ENCODE data around the gene RTP4. TPM values are rescaled to one million over a fixed set of nuclear protein-coding genes. Genes with fewer than 3 reads are reported as not detected.

The RTP4 gene
- total and polyA plus RNA-seq, 5 donors from 2014 or later = 4.6 to 27.7 (median 17.8) TPM

GRCh38 chr3:187327845-187328244 lies 40.3 kb upstream of the RTP4 start:
- peaks cover 0 to 1% (median 0%) of the 10 kb centered on the region in 7 donors for H3K9me3 Mint-ChIP-seq
- no peaks in the 10 kb centered on the region for H3K4me1 Mint-ChIP-seq
- Histone ChIP-seq H3K4me3 (ENCODE audit: low read depth, low read length) (no peak overlapping the region), H3K27ac (ENCODE audit: insufficient read depth, low read length, poor library complexity, severe bottlenecking) (no peak overlapping the region), H3K27me3 (ENCODE audit: control insufficient read depth, insufficient read depth, low read length) (peaks cover 29% of the 10 kb centered on the region), H3K9me3 (ENCODE audit: control insufficient read depth in 2 of 2, low read length in 2 of 2) (no peaks in the 10 kb centered on the region), H3K4me1 (ENCODE audit: control insufficient read depth, insufficient read depth, low read length, poor library complexity, severe bottlenecking) (no peaks in the 10 kb centered on the region), H3K36me3 (ENCODE audit: control insufficient read depth, insufficient read depth, low read length) (no peaks in the 10 kb centered on the region)
- ATAC-seq (ENCODE audit: low read depth in 2 of 2) (no peak), DNase-seq (no peak)
- no peak overlapping the region for H3K27ac Mint-ChIP-seq
- H3K27me3 Mint-ChIP-seq = peaks cover 12% of the 10 kb centered on the region
- H3K36me3 Mint-ChIP-seq = no peaks in the 10 kb centered on the region
- no peak overlapping the region for H3K4me3 Mint-ChIP-seq

GRCh38 chr3:187328691-187329090 lies 39.5 kb upstream of the RTP4 start:
- H3K9me3 ChIP-seq (ENCODE audit: control insufficient read depth in 2 of 2, low read length in 2 of 2) = no peaks in the 10 kb centered on the region
- no peaks in the 10 kb centered on the region for H3K4me1 Mint-ChIP-seq
- H3K27ac Mint-ChIP-seq = no peak overlapping the region
- peaks cover 29% of the 10 kb centered on the region for H3K27me3 ChIP-seq (ENCODE audit: control insufficient read depth, insufficient read depth, low read length)
- DNase-seq (no peak), ATAC-seq (ENCODE audit: low read depth in 2 of 2) (no peak)
- H3K4me3 ChIP-seq (ENCODE audit: low read depth, low read length) = no peak overlapping the region
- H3K4me1 ChIP-seq (ENCODE audit: control insufficient read depth, insufficient read depth, low read length, poor library complexity, severe bottlenecking) = no peaks in the 10 kb centered on the region
- H3K9me3 Mint-ChIP-seq = peaks cover 0 to 1% (median 0%) of the 10 kb centered on the region in 7 donors
- H3K36me3 Mint-ChIP-seq = no peaks in the 10 kb centered on the region
- H3K4me3 Mint-ChIP-seq = no peak overlapping the region
- H3K27ac ChIP-seq (ENCODE audit: insufficient read depth, low read length, poor library complexity, severe bottlenecking) = no peak overlapping the region
- H3K36me3 ChIP-seq (ENCODE audit: control insufficient read depth, insufficient read depth, low read length) = no peaks in the 10 kb centered on the region
- peaks cover 12% of the 10 kb centered on the region for H3K27me3 Mint-ChIP-seq

DNA sequence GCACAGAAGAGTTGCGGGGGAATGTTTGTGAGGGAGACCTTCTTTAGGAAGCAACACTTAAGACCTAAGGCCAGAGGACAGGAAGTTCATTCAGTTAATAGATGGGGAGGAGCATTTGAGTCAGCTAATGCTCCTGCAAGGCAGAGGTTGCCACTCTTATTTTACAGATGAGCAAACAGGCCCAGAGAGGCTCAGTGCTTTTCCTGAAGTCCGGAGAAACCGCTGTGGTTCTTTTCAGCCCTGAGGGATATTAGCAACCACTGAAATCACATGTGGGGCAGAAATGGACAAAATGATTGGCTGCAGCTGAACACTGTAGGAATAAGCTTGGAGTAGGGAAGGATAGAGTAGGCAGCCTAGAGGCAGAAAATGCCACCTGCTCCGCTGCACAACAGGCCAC lies 33.3 kb upstream of the RTP4 start:
- H3K27ac Mint-ChIP-seq = no peak overlapping the region

GRCh38 chr3:187336322-187336721 lies 31.9 kb upstream of the RTP4 start:
- Mint-ChIP-seq H3K27ac (no peak overlapping the region), H3K27me3 (peaks cover 31% of the 10 kb centered on the region), H3K36me3 (no peaks in the 10 kb centered on the region), H3K4me3 (no peak overlapping the region), H3K9me3 (peaks cover 0 to 2% (median 0%) of the 10 kb centered on the region in 7 donors), H3K4me1 (no peaks in the 10 kb centered on the region)
- Histone ChIP-seq H3K9me3 (ENCODE audit: control insufficient read depth in 2 of 2, low read length in 2 of 2) (no peaks in the 10 kb centered on the region), H3K4me1 (ENCODE audit: control insufficient read depth, insufficient read depth, low read length, poor library complexity, severe bottlenecking) (no peaks in the 10 kb centered on the region), H3K4me3 (ENCODE audit: low read depth, low read length) (no peak overlapping the region), H3K27me3 (ENCODE audit: control insufficient read depth, insufficient read depth, low read length) (no peaks in the 10 kb centered on the region), H3K36me3 (ENCODE audit: control insufficient read depth, insufficient read depth, low read length) (no peaks in the 10 kb centered on the region), H3K27ac (ENCODE audit: insufficient read depth, low read length, poor library complexity, severe bottlenecking) (no peak overlapping the region)
- ATAC-seq (ENCODE audit: low read depth in 2 of 2) = no peak
- no peak for DNase-seq

More for the DNA sequence above, 33.3 kb upstream of the RTP4 start:
- DNase-seq (no peak), ATAC-seq (ENCODE audit: low read depth in 2 of 2) (no peak)
- Histone ChIP-seq H3K36me3 (ENCODE audit: control insufficient read depth, insufficient read depth, low read length) (no peaks in the 10 kb centered on the region), H3K27ac (ENCODE audit: insufficient read depth, low read length, poor library complexity, severe bottlenecking) (no peak overlapping the region), H3K27me3 (ENCODE audit: control insufficient read depth, insufficient read depth, low read length) (no peaks in the 10 kb centered on the region), H3K4me1 (ENCODE audit: control insufficient read depth, insufficient read depth, low read length, poor library complexity, severe bottlenecking) (no peaks in the 10 kb centered on the region), H3K4me3 (ENCODE audit: low read depth, low read length) (no peak overlapping the region), H3K9me3 (ENCODE audit: control insufficient read depth in 2 of 2, low read length in 2 of 2) (no peaks in the 10 kb centered on the region)
- Mint-ChIP-seq H3K4me1 (no peaks in the 10 kb centered on the region), H3K9me3 (peaks cover 0 to 2% (median 0%) of the 10 kb centered on the region in 7 donors), H3K36me3 (no peaks in the 10 kb centered on the region), H3K4me3 (no peak overlapping the region), H3K27me3 (peaks cover 22% of the 10 kb centered on the region)

DNA sequence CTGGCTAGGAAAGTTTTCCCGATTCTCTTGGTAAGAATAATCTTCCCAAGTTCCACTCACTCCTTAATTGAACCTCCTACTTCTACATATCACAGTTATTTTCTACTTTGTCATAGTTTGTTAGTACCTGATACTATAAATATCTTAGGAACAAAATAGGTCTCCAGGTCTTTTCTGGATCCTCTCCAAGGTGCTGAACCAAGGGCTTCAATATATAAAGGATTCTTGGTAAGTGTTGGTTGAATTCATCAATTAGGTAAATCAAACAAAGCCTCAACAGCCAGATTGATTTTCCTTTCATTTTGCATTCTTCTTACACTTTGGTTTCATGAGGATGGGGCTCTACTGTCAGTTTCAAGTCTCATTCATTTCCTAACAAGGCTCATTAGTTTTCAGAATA lies 27.6 kb upstream of the RTP4 start:
- Mint-ChIP-seq H3K27ac (no peak overlapping the region), H3K4me3 (no peak overlapping the region), H3K9me3 (peaks cover 0 to 1% (median 0%) of the 10 kb centered on the region in 7 donors), H3K27me3 (peaks cover 35% of the 10 kb centered on the region), H3K36me3 (no peaks in the 10 kb centered on the region), H3K4me1 (no peaks in the 10 kb centered on the region)
- Histone ChIP-seq H3K27me3 (ENCODE audit: control insufficient read depth, insufficient read depth, low read length) (no peaks in the 10 kb centered on the region), H3K27ac (ENCODE audit: insufficient read depth, low read length, poor library complexity, severe bottlenecking) (no peak overlapping the region), H3K4me3 (ENCODE audit: low read depth, low read length) (no peak overlapping the region), H3K9me3 (ENCODE audit: control insufficient read depth in 2 of 2, low read length in 2 of 2) (no peaks in the 10 kb centered on the region), H3K4me1 (ENCODE audit: control insufficient read depth, insufficient read depth, low read length, poor library complexity, severe bottlenecking) (no peaks in the 10 kb centered on the region), H3K36me3 (ENCODE audit: control insufficient read depth, insufficient read depth, low read length) (no peaks in the 10 kb centered on the region)
- no peak for DNase-seq
- no peak for ATAC-seq (ENCODE audit: low read depth in 2 of 2)

- H3K27ac Mint-ChIP-seq = no peak overlapping the region
- H3K9me3 Mint-ChIP-seq = peaks cover 0 to 1% (median 0%) of the 10 kb centered on the region in 7 donors
- H3K27ac ChIP-seq (ENCODE audit: insufficient read depth, low read length, poor library complexity, severe bottlenecking) = no peak overlapping the region
- no peak overlapping the region for H3K4me3 Mint-ChIP-seq
- no peak for ATAC-seq (ENCODE audit: low read depth in 2 of 2)
- peaks cover 35% of the 10 kb centered on the region for H3K27me3 Mint-ChIP-seq
- H3K27me3 ChIP-seq (ENCODE audit: control insufficient read depth, insufficient read depth, low read length) = no peaks in the 10 kb centered on the region
- no peaks in the 10 kb centered on the region for H3K36me3 ChIP-seq (ENCODE audit: control insufficient read depth, insufficient read depth, low read length)
- no peak for DNase-seq
- no peaks in the 10 kb centered on the region for H3K36me3 Mint-ChIP-seq
- H3K4me1 ChIP-seq (ENCODE audit: control insufficient read depth, insufficient read depth, low read length, poor library complexity, severe bottlenecking) = no peaks in the 10 kb centered on the region
- H3K4me1 Mint-ChIP-seq = no peaks in the 10 kb centered on the region
- no peaks in the 10 kb centered on the region for H3K9me3 ChIP-seq (ENCODE audit: control insufficient read depth in 2 of 2, low read length in 2 of 2)
- H3K4me3 ChIP-seq (ENCODE audit: low read depth, low read length) = no peak overlapping the region
These were observed 25.9 kb upstream of the RTP4 start for GRCh38 chr3:187342255-187342654.

DNA sequence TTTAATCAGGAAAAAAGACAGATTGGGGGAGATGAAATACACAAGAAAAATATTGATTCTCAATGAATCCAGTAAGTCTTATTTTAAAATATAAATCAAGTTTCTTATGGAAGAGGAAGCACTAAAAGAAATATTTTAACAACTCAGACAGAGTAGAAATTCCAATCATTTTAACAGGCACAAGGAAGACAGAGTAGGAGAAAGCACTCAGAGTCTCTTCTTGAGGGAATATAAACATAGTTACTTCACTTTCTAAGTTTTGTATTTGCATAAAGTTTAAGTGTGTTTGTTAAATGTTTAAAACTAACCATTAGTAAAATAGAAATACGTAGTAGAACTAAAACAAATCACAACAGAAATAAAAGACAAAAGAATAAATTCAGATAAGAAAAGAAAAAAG lies 24.5 kb upstream of the RTP4 start:
- no peaks in the 10 kb centered on the region for H3K9me3 ChIP-seq (ENCODE audit: control insufficient read depth in 2 of 2, low read length in 2 of 2)
- no peak overlapping the region for H3K4me3 ChIP-seq (ENCODE audit: low read depth, low read length)
- Mint-ChIP-seq H3K9me3 (no peaks in the 10 kb centered on the region), H3K27me3 (peaks cover 29% of the 10 kb centered on the region), H3K36me3 (no peaks in the 10 kb centered on the region), H3K4me3 (no peak overlapping the region), H3K27ac (no peak overlapping the region), H3K4me1 (no peaks in the 10 kb centered on the region)
- H3K4me1 ChIP-seq (ENCODE audit: control insufficient read depth, insufficient read depth, low read length, poor library complexity, severe bottlenecking) = no peaks in the 10 kb centered on the region
- ATAC-seq (ENCODE audit: low read depth in 2 of 2) (no peak), DNase-seq (no peak)
- H3K27me3 ChIP-seq (ENCODE audit: control insufficient read depth, insufficient read depth, low read length) = no peaks in the 10 kb centered on the region
- H3K27ac ChIP-seq (ENCODE audit: insufficient read depth, low read length, poor library complexity, severe bottlenecking) = no peak overlapping the region
- no peaks in the 10 kb centered on the region for H3K36me3 ChIP-seq (ENCODE audit: control insufficient read depth, insufficient read depth, low read length)

- Mint-ChIP-seq H3K4me1 (no peaks in the 10 kb centered on the region), H3K4me3 (no peak overlapping the region), H3K36me3 (no peaks in the 10 kb centered on the region), H3K27me3 (peaks cover 4% of the 10 kb centered on the region), H3K27ac (no peak overlapping the region), H3K9me3 (peaks cover 0 to 1% (median 0%) of the 10 kb centered on the region in 7 donors)
- Histone ChIP-seq H3K27ac (ENCODE audit: insufficient read depth, low read length, poor library complexity, severe bottlenecking) (no peak overlapping the region), H3K9me3 (ENCODE audit: control insufficient read depth in 2 of 2, low read length in 2 of 2) (no peaks in the 10 kb centered on the region), H3K27me3 (ENCODE audit: control insufficient read depth, insufficient read depth, low read length) (peaks cover 4% of the 10 kb centered on the region), H3K4me1 (ENCODE audit: control insufficient read depth, insufficient read depth, low read length, poor library complexity, severe bottlenecking) (no peaks in the 10 kb centered on the region), H3K36me3 (ENCODE audit: control insufficient read depth, insufficient read depth, low read length) (no peaks in the 10 kb centered on the region), H3K4me3 (ENCODE audit: low read depth, low read length) (no peak overlapping the region)
- DNase-seq (no peak), ATAC-seq (ENCODE audit: low read depth in 2 of 2) (no peak)
These were observed 15.3 kb upstream of the RTP4 start for GRCh38 chr3:187352581-187353575.

Measured in CD4-positive, CD25-positive, alpha-beta regulatory T cell (primary cell).